ENCODE results near the gene XYLT1. TPM values are rescaled to one million over a fixed set of nuclear protein-coding genes. Genes with fewer than 3 reads are reported as not detected.

XYLT1 gene
- total RNA-seq, 1 experiment from 2014 or later, result 7.5 TPM

DNA sequence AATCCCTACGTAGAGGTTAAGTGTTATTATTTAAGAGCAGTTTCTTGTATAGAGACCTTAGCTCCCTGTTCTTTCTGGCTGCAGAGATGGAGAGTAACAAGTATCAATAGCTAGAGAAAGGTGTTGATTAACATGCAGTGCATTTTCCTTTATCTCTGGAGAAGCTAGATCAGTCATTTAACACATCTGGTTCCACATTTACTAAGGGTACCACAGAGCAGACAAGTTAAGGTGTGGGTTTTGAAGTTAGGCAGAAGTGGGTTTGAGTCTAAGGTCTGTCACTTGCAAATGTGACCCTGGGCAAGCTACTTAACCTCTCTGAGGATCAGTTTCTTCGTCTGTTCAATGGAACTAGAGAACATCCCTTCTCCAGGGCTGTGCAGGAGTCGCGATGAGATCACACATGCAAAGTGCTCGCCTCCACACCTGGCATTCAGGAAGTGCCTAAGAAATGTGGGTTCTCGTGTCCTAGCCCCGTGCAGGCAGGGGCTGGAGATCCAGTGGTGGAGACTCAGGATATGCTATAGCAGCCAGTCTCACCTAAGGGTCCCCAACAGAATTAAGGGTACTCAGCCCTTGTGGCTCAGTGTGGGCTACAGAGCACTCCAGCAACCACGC is 224.4 kb downstream of the XYLT1 start:
- intact Hi-C loops (cut with micrococcal nuclease; ENCODE audit: unreplicated experiment), result no loop called here
- TF ChIP-seq, protein P1, sequence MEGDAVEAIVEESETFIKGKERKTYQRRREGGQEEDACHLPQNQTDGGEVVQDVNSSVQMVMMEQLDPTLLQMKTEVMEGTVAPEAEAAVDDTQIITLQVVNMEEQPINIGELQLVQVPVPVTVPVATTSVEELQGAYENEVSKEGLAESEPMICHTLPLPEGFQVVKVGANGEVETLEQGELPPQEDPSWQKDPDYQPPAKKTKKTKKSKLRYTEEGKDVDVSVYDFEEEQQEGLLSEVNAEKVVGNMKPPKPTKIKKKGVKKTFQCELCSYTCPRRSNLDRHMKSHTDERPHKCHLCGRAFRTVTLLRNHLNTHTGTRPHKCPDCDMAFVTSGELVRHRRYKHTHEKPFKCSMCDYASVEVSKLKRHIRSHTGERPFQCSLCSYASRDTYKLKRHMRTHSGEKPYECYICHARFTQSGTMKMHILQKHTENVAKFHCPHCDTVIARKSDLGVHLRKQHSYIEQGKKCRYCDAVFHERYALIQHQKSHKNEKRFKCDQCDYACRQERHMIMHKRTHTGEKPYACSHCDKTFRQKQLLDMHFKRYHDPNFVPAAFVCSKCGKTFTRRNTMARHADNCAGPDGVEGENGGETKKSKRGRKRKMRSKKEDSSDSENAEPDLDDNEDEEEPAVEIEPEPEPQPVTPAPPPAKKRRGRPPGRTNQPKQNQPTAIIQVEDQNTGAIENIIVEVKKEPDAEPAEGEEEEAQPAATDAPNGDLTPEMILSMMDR (IDR thresholded peaks at IDR 0.05; ENCODE audit: unreplicated experiment), result no peak
- CTCF ChIA-PET, result no interaction called here
- Mint-ChIP-seq H3K4me3 (ENCODE audit: low read depth, unreplicated experiment) (no peak overlapping the region), H3K36me3 (ENCODE audit: insufficient read depth, unreplicated experiment) (no peaks in the 10 kb centered on the region), H3K27me3 (ENCODE audit: unreplicated experiment) (peaks cover 20% of the 10 kb centered on the region), H3K27ac (ENCODE audit: unreplicated experiment) (no peak overlapping the region), H3K4me1 (ENCODE audit: low read depth, unreplicated experiment) (no peaks in the 10 kb centered on the region), H3K9me3 (ENCODE audit: low read depth, unreplicated experiment) (peaks cover 2% of the 10 kb centered on the region)
- no peak for DNase-seq
- no TSS peak for BruUV-seq (replicated peaks)

DNA sequence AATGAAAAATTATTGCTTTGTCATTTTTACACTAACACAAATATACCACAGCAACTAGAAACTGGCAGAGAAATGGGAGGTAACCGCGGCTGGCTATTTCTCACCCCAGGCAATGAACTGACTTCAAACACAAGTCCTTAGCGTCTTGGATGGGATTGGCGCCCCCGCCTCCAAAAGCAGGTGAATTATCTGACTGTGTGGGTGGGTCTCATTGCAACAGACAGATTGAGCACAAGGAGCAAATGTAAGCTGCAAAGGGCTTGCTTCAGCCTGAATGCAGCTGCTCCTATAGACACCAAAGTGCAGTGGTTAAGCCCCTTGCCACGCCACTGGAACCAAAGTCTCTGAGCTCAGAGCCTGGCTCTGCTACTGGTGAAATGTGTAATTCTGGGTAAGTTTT is 225.0 kb downstream of the XYLT1 start:
- TF ChIP-seq, protein P1 (IDR thresholded peaks at IDR 0.05; ENCODE audit: unreplicated experiment), result no peak
- no TSS peak for BruUV-seq (replicated peaks)
- no peaks in the 10 kb centered on the region for H3K36me3 Mint-ChIP-seq (ENCODE audit: insufficient read depth, unreplicated experiment)
- H3K4me1 Mint-ChIP-seq (ENCODE audit: low read depth, unreplicated experiment), result no peaks in the 10 kb centered on the region
- H3K4me3 Mint-ChIP-seq (ENCODE audit: low read depth, unreplicated experiment), result no peak overlapping the region
- intact Hi-C loops (cut with micrococcal nuclease; ENCODE audit: unreplicated experiment), result no loop called here
- CTCF ChIA-PET, result no interaction called here
- peaks cover 14% of the 10 kb centered on the region for H3K27me3 Mint-ChIP-seq (ENCODE audit: unreplicated experiment)
- H3K27ac Mint-ChIP-seq (ENCODE audit: unreplicated experiment), result no peak overlapping the region
- DNase-seq, result no peak
- H3K9me3 Mint-ChIP-seq (ENCODE audit: low read depth, unreplicated experiment), result peaks cover 2% of the 10 kb centered on the region

DNA sequence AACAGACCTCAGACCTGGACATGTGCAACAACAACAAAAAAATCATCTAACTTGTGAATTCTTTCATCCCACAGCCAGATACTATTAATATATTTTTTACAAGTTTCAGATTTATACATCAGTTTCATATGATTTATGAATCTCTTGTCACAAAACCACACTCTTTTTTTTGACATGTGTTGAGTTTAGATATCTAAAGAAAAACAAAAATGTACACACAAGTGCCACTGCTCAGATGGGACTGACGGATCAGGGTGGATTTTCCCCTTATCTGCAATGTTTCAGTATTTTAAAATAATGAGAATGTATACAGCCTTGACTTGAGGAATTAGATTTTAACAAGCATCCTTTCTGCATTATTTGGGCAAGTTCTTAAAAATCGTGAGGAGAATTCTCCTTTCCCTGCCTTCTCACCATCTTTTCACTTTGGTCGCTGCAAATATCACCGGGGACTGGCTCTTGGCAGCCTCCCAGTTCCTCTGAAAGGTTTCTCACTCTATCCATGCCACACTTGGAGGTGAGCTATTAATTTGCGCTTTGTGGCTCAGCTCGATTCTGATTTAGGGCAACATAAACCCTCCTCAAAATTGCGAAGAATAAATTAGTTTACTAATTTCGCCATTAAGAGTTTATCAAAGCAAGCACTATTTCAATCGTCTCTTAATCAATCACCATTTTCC is 225.7 kb downstream of the XYLT1 start:
- CTCF ChIA-PET, result no interaction called here
- intact Hi-C loops (cut with micrococcal nuclease; ENCODE audit: unreplicated experiment), result no loop called here
- no peaks in the 10 kb centered on the region for H3K4me1 Mint-ChIP-seq (ENCODE audit: low read depth, unreplicated experiment)
- H3K36me3 Mint-ChIP-seq (ENCODE audit: insufficient read depth, unreplicated experiment), result no peaks in the 10 kb centered on the region
- H3K4me3 Mint-ChIP-seq (ENCODE audit: low read depth, unreplicated experiment), result no peak overlapping the region
- no peak for DNase-seq
- peaks cover 4% of the 10 kb centered on the region for H3K9me3 Mint-ChIP-seq (ENCODE audit: low read depth, unreplicated experiment)
- H3K27ac Mint-ChIP-seq (ENCODE audit: unreplicated experiment), result no peak overlapping the region
- TF ChIP-seq, protein P1 (IDR thresholded peaks at IDR 0.05; ENCODE audit: unreplicated experiment), result no peak
- no TSS peak for BruUV-seq (replicated peaks)
- peaks cover 15% of the 10 kb centered on the region for H3K27me3 Mint-ChIP-seq (ENCODE audit: unreplicated experiment)

DNA sequence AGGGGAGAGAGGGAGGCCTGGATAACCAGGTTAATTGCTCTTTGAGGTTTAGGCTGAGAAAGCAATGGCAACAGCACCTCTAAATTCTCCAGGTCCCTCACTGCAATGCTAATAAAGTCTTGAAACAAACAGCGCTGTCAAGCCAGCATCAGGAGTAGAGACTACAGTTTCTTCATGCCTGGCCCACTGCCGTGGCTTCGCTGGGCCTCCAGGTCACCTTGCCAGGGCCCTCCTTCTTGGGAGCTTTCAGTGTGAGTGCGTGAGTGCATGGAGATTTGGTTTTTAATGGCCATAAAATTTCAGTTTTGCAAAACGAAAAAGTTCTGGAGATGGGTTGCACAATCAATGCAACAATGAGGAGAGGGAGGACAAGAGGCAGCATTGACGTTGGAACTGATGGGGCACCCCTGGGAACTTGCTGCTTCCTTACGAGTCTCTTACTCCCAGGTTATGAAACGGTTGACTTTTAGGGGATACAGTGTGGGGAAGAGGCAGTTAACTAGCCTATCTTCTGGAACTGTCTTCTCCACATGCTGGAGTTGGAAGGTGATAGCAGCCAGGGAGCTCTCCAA is 229.4 kb downstream of the XYLT1 start:
- peaks cover 8% of the 10 kb centered on the region for H3K9me3 Mint-ChIP-seq (ENCODE audit: low read depth, unreplicated experiment)
- no peak overlapping the region for H3K27ac Mint-ChIP-seq (ENCODE audit: unreplicated experiment)
- no peaks in the 10 kb centered on the region for H3K36me3 Mint-ChIP-seq (ENCODE audit: insufficient read depth, unreplicated experiment)

More for the DNA sequence above, 229.4 kb downstream of the XYLT1 start:
- Mint-ChIP-seq H3K4me1 (ENCODE audit: low read depth, unreplicated experiment) (no peaks in the 10 kb centered on the region), H3K4me3 (ENCODE audit: low read depth, unreplicated experiment) (no peak overlapping the region), H3K27me3 (ENCODE audit: unreplicated experiment) (peaks cover 26% of the 10 kb centered on the region)
- intact Hi-C loops (cut with micrococcal nuclease; ENCODE audit: unreplicated experiment), result no loop called here
- CTCF ChIA-PET, result no interaction called here
- TF ChIP-seq, protein P1 (IDR thresholded peaks at IDR 0.05; ENCODE audit: unreplicated experiment), result no peak
- DNase-seq, result no peak
- no TSS peak for BruUV-seq (replicated peaks)
